H1 (cell line): ENCODE data around the gene GULP1. TPM values are rescaled to one million over a fixed set of nuclear protein-coding genes. Genes with fewer than 3 reads are reported as not detected.

Experiments
- CTCF ChIA-PET: fragments of 300-600 bp; sonication (Branson Sonifier 250); formaldehyde crosslinking; loops from one replicate; lab custom pipeline; 2021; ENCODE audit not compliant: partially characterized antibody; lab: Charles Lee
- POLR2A ChIA-PET: fragments of 300-600 bp; sonication (Branson Sonifier 250); formaldehyde crosslinking; loops from one replicate; lab custom pipeline; 2021; ENCODE audit warnings: inconsistent platforms; ENCODE audit not compliant: partially characterized antibody; lab: Charles Lee
- DNase-seq, 2 experiments: peaks; one replicate each; pipeline versions ENCODE4 v3.0.0 to v3.0.0-alpha.2; 2010 to 2022; ENCODE audit warnings: low spot score in 2 of 2, low read depth in 1 of 2, mixed read lengths in 1 of 2
- FAIRE-seq: peaks from 2 replicates; lab custom pipeline; 2011; peaks lifted over from hg19 to GRCh38; lab: Jason Lieb, UNC
- H2AFZ ChIP-seq: 2 replicates; pipeline ENCODE4 v1.8.1; 2012; ENCODE audit warnings: low read length, inconsistent platforms
- H2AK5ac ChIP-seq: 2 replicates; pipeline ENCODE4 v1.6.1; 2013; ENCODE audit warnings: low read depth, low read length
- H2BK120ac ChIP-seq: replicated peaks from 2 replicates; pipeline ENCODE3; 2013; ENCODE audit warnings: low read depth, low read length, inconsistent platforms
- H2BK12ac ChIP-seq: 2 replicates; pipeline ENCODE4 v1.6.1; 2013; ENCODE audit warnings: low read depth, low read length
- H2BK15ac ChIP-seq: 2 replicates; pipeline ENCODE4 v1.6.1; 2013; ENCODE audit warnings: low read length
- H2BK20ac ChIP-seq: 2 replicates; pipeline ENCODE4 v1.6.1; 2013; ENCODE audit warnings: low read length
- H2BK5ac ChIP-seq: 2 replicates; pipeline ENCODE4 v1.6.1; 2013; ENCODE audit warnings: low read depth, low read length
- H3K14ac ChIP-seq: 2 replicates; pipeline ENCODE4 v1.6.1; 2013; ENCODE audit warnings: inconsistent platforms; ENCODE audit not compliant: insufficient read length
- H3K18ac ChIP-seq: 2 replicates; pipeline ENCODE4 v1.6.1; 2013; ENCODE audit warnings: low read length; ENCODE audit errors: extremely low read depth
- H3K23ac ChIP-seq: 2 replicates; pipeline ENCODE4 v1.6.1; 2013; ENCODE audit warnings: inconsistent platforms; ENCODE audit not compliant: insufficient read length
- H3K23me2 ChIP-seq: 2 replicates; pipeline ENCODE4 v1.6.1; 2013; ENCODE audit warnings: low read depth, low read length
- H3K27ac ChIP-seq: 2 replicates; pipeline ENCODE4 v1.6.1; 2011; ENCODE audit warnings: low read depth, low read length, inconsistent platforms
- H3K27me3 ChIP-seq, 4 experiments: replicated peaks in 1 of 4; 1 replicate in 1 of 4; 2 replicates in 3 of 4; pipeline versions ENCODE4 v1.6.1 to v1.8.1; 2011 to 2013; ENCODE audit warnings: low read length in 3 of 4, mild to moderate bottlenecking in 3 of 4, inconsistent platforms in 2 of 4, mixed read lengths in 2 of 4, moderate library complexity in 1 of 4; ENCODE audit not compliant: control insufficient read depth in 3 of 4, insufficient read depth in 3 of 4; ENCODE audit errors: extremely low read depth in 1 of 4
- H3K36me3 ChIP-seq, 4 experiments: 2 replicates each; pipeline versions ENCODE4 v1.6.1 to v1.8.1; 2011 to 2013; ENCODE audit warnings: mild to moderate bottlenecking in 4 of 4, low read length in 3 of 4, moderate library complexity in 2 of 4, control low read depth in 1 of 4, inconsistent platforms in 1 of 4; ENCODE audit not compliant: insufficient read depth in 4 of 4, control insufficient read depth in 2 of 4
- H3K4ac ChIP-seq: replicated peaks from 2 replicates; pipeline ENCODE3; 2013; ENCODE audit warnings: low read length, low read depth, mixed read lengths, inconsistent platforms; ENCODE audit not compliant: insufficient read length
- H3K4me1 ChIP-seq, 4 experiments: replicated peaks in 1 of 4; 1 replicate in 1 of 4; 2 replicates in 3 of 4; pipeline versions ENCODE4 v1.6.1 to v1.8.1; 2011 to 2013; ENCODE audit warnings: low read length in 3 of 4, inconsistent platforms in 2 of 4, mixed read lengths in 1 of 4; ENCODE audit not compliant: insufficient read depth in 4 of 4, control insufficient read depth in 3 of 4
- H3K4me2 ChIP-seq, 2 experiments: 2 replicates each; pipeline versions ENCODE4 v1.6.1 to v1.8.1; 2011 to 2013; ENCODE audit warnings: low read depth in 2 of 2, low read length in 2 of 2, control low read depth in 1 of 2, inconsistent platforms in 1 of 2, mild to moderate bottlenecking in 1 of 2; ENCODE audit not compliant: insufficient read depth in 1 of 2
- H3K4me3 ChIP-seq, 4 experiments: fragments of 200-600, 300-600 bp in 1 of 4; sonication (generic), shearing (Covaris generic), sonication (Bioruptor Twin) in 1 of 4; 2 replicates each; pipeline versions ENCODE4 v1.5.1 to v1.8.1; 2011 to 2016; ENCODE audit warnings: low read length in 4 of 4, low read depth in 3 of 4, control low read depth in 2 of 4, inconsistent platforms in 2 of 4, mild to moderate bottlenecking in 2 of 4, mixed read lengths in 1 of 4, moderate library complexity in 1 of 4; ENCODE audit not compliant: insufficient read depth in 2 of 4; ENCODE audit errors: extremely low read depth in 1 of 4
- H3K56ac ChIP-seq: replicated peaks from 2 replicates; pipeline ENCODE3; 2013; ENCODE audit warnings: low read depth, mild to moderate bottlenecking, mixed read lengths, low read length, inconsistent platforms; ENCODE audit not compliant: insufficient read length
- H3K79me1 ChIP-seq: 2 replicates; pipeline ENCODE4 v1.6.1; 2013; ENCODE audit warnings: low read depth, low read length, control low read depth
- H3K79me2 ChIP-seq, 2 experiments: 2 replicates each; pipeline versions ENCODE4 v1.6.1 to v1.8.1; 2012 to 2013; ENCODE audit warnings: low read length in 2 of 2, mild to moderate bottlenecking in 2 of 2, inconsistent platforms in 1 of 2; ENCODE audit not compliant: insufficient read depth in 2 of 2, control insufficient read depth in 1 of 2
- H3K9ac ChIP-seq, 4 experiments: replicated peaks in 1 of 4; 1 replicate in 1 of 4; 2 replicates in 3 of 4; pipeline versions ENCODE4 v1.6.1 to v1.8.1; 2011 to 2013; ENCODE audit warnings: low read depth in 3 of 4, low read length in 3 of 4, control low read depth in 2 of 4, mild to moderate bottlenecking in 2 of 4, moderate library complexity in 2 of 4, inconsistent platforms in 1 of 4; ENCODE audit errors: extremely low read depth in 1 of 4
- H3K9me3 ChIP-seq, 2 experiments: 2 replicates each; pipeline versions ENCODE4 v1.6.1 to v1.8.1; 2012 to 2013; ENCODE audit warnings: mild to moderate bottlenecking in 2 of 2, moderate library complexity in 2 of 2, control low read depth in 1 of 2, inconsistent platforms in 1 of 2, low read depth in 1 of 2, low read length in 1 of 2, mixed read lengths in 1 of 2; ENCODE audit not compliant: insufficient read depth in 2 of 2
- H4K20me1 ChIP-seq, 2 experiments: replicated peaks in 1 of 2; 2 replicates each; pipeline versions ENCODE3 to v1.8.1; 2011 to 2013; ENCODE audit warnings: inconsistent platforms in 2 of 2, low read length in 2 of 2, mild to moderate bottlenecking in 1 of 2; ENCODE audit not compliant: insufficient read depth in 2 of 2, control insufficient read depth in 1 of 2
- H4K5ac ChIP-seq: 2 replicates; pipeline ENCODE4 v1.6.1; 2013; ENCODE audit warnings: low read length, low read depth, mixed read lengths, inconsistent platforms; ENCODE audit not compliant: insufficient read length
- H4K8ac ChIP-seq: 2 replicates; pipeline ENCODE4 v1.8.0; 2013; ENCODE audit warnings: mild to moderate bottlenecking, moderate library complexity, low read length, inconsistent platforms; ENCODE audit not compliant: insufficient read depth; ENCODE audit errors: extremely low read depth
- H4K91ac ChIP-seq: replicated peaks from 2 replicates; pipeline ENCODE3; 2013; ENCODE audit warnings: low read length, mixed read lengths, inconsistent platforms; ENCODE audit not compliant: insufficient read length
- ATF3 ChIP-seq: IDR thresholded peaks from 2 replicates; pipeline ENCODE4 v1.6.1; 2011; ENCODE audit warnings: low read depth, mild to moderate bottlenecking, low read length; ENCODE audit not compliant: insufficient read depth
- CHD1 ChIP-seq: IDR thresholded peaks from 2 replicates; pipeline ENCODE4 v1.6.1; 2012; ENCODE audit warnings: low read depth, low read length, improper control_type of control experiment
- CREB1 ChIP-seq: IDR thresholded peaks from 2 replicates; pipeline ENCODE4 v1.6.1; 2012; ENCODE audit warnings: inconsistent platforms
- GABPA ChIP-seq: IDR thresholded peaks from 2 replicates; pipeline ENCODE4 v1.6.1; 2011; ENCODE audit warnings: mild to moderate bottlenecking, low read length, moderate library complexity, borderline replicate concordance; ENCODE audit not compliant: insufficient read depth
- PHF8 ChIP-seq: fragments of 200-600 bp; sonication (generic); conservative IDR thresholded peaks from 2 replicates; pipeline ENCODE4 v1.7.1; 2012; ENCODE audit warnings: low read depth, mild to moderate bottlenecking, inconsistent platforms, low read length, moderate library complexity
- RBBP5 ChIP-seq: IDR thresholded peaks from 2 replicates; pipeline ENCODE4 v1.7.1; 2012; ENCODE audit warnings: low read depth, mild to moderate bottlenecking, inconsistent platforms, low read length, moderate library complexity, borderline replicate concordance
- RFX5 ChIP-seq: IDR thresholded peaks from 2 replicates; pipeline ENCODE4 v1.6.1; 2011; ENCODE audit warnings: low read depth, low read length, improper control_type of control experiment, borderline replicate concordance
- RXRA ChIP-seq: IDR thresholded peaks from 2 replicates; pipeline ENCODE4 v1.6.1; 2011; ENCODE audit warnings: low read depth, mild to moderate bottlenecking, low read length, moderate library complexity; ENCODE audit not compliant: insufficient read depth
- SAP30 ChIP-seq: fragments of 300-600 bp; sonication (generic); IDR thresholded peaks from 2 replicates; pipeline ENCODE4 v1.7.1; 2012; ENCODE audit warnings: low read length, moderate library complexity, mild to moderate bottlenecking, inconsistent platforms; ENCODE audit not compliant: insufficient read depth, insufficient replicate concordance
- SIX5 ChIP-seq: IDR thresholded peaks from 2 replicates; pipeline ENCODE4 v1.6.1; 2011; ENCODE audit warnings: mild to moderate bottlenecking, low read depth, low read length
- SP2 ChIP-seq: IDR thresholded peaks from 2 replicates; pipeline ENCODE4 v1.6.1; 2012; ENCODE audit warnings: mild to moderate bottlenecking, low read length, inconsistent platforms
- SUZ12 ChIP-seq: fragments of 200-600 bp; sonication (generic); IDR thresholded peaks from 2 replicates; pipeline ENCODE4 v1.6.1; 2012; ENCODE audit warnings: mild to moderate bottlenecking, inconsistent platforms, low read length, moderate library complexity, mixed read lengths
- TAF1 ChIP-seq: IDR thresholded peaks from 2 replicates; pipeline ENCODE4 v1.6.1; 2011; ENCODE audit warnings: mild to moderate bottlenecking, low read depth, low read length
- WGBS, 2 experiments: shearing (Covaris generic) in 1 of 2; methylation state at CpG; one replicate each; pipeline versions ENCODE4 v1.1.6 to v1.1.7; 2013 to 2015; ENCODE audit warnings: low lambda C conversion rate in 2 of 2, mixed read lengths in 2 of 2, inconsistent platforms in 1 of 2, low coverage in 1 of 2, missing lambda C conversion rate in 1 of 2; ENCODE audit not compliant: insufficient replicate concordance in 2 of 2, insufficient coverage in 1 of 2, insufficient read length in 1 of 2; ENCODE audit errors: extremely low coverage in 1 of 2, missing lambda C conversion rate in 1 of 2; 5-methylcytosine and 5-hydroxymethylcytosine counted together
- polyA plus RNA-seq, 7 experiments: library from polyadenylated mRNA; depleted of rRNA in 3 of 7; stranded (reverse) in 5 of 7; unstranded in 2 of 7; fragments of >200 nt in 5 of 7; fragments of 200-250 nt in 2 of 7; gene quantifications; 1 replicate in 5 of 7; 2 replicates in 1 of 7; 4 replicates in 1 of 7; pipeline versions ENCODE4 v1.2.1 to v1.2.3, GENCODE V29; 2011 to 2013; ENCODE audit warnings: missing spikeins in 2 of 7, mixed read lengths in 2 of 7
- total RNA-seq: library from RNA; stranded (reverse); fragmentation: NEBNext Ultra II Directional; extraction: Animal tissue kit (Norgen Biotek cat#: 25700); gene quantifications from 2 replicates; pipeline ENCODE4 v1.2.1, GENCODE V29; 2021
- TF ChIP-seq, protein P1 (sequence below): IDR thresholded peaks from 2 replicates; pipeline ENCODE4 v1.6.1; 2012; ENCODE audit warnings: inconsistent platforms

The GULP1 gene
- total and polyA plus RNA-seq, 2 of the 8 experiments (the other 6 are each of a cell fraction or from before 2014, with no cell fraction given), result 69.7 to 139 TPM

DNA sequence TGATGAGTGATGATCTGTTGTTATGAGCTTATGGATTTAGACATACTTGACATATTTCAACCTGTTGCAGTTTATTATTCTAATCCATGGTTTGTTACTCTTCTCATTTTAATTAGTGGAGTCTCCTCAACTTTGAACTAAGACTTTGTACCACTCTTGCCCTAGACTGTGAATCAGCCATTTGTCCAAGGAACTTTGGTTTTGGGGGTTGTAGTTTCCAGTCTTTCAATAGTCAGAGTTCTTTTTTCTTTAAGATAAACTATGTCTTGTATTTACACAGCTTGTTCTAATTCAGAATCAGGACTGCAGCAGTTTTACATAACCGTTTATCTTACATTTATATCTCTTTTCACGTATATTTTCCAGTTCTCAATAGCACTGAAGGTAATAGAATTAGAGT is 133.6 kb downstream of the GULP1 start:
- Histone ChIP-seq H2AFZ (no peak overlapping the region), H3K4me1 (peaks cover 0 to 5% (median 4%) of the 10 kb centered on the region in 4 experiments; a peak in 6 of 7 replicates), H3K23ac (no peak overlapping the region), H3K4ac (no peak overlapping the region), H2BK5ac (no peak overlapping the region), H4K20me1 (peaks cover 0 to 7% of the 10 kb centered on the region in 2 experiments), H2AK5ac (no peak overlapping the region), H3K4me2 (no peak overlapping the region), H4K5ac (no peak overlapping the region), H3K4me3 (no peak overlapping the region), H2BK20ac (no peak overlapping the region), H3K14ac (no peak overlapping the region), H2BK120ac (no peak overlapping the region), H3K9ac (no peak overlapping the region), H3K23me2 (no peaks in the 10 kb centered on the region), H2BK15ac (no peak overlapping the region), H3K36me3 (no peaks in the 10 kb centered on the region; a peak in 1 of 8 replicates), H4K8ac (no peak overlapping the region), H3K9me3 (no peaks in the 10 kb centered on the region), H3K27ac (no peak overlapping the region), H4K91ac (no peak overlapping the region), H3K18ac (no peak overlapping the region), H3K79me2 (peaks cover 0 to 91% of the 10 kb centered on the region in 2 experiments; a peak in 2 of 4 replicates), H2BK12ac (no peak overlapping the region), H3K56ac (no peak overlapping the region), H3K27me3 (no peaks in the 10 kb centered on the region), H3K79me1 (peaks cover 5% of the 10 kb centered on the region)
- POLR2A ChIA-PET, result no interaction called here
- 92% methylated on average over 2 of the region's 2 CpGs; no CpG with 5 or more reads in 1 of the 2 experiments for WGBS, 2 experiments
- CTCF ChIA-PET, result interaction anchor here (1.0 to 2.4 kb wide), 5 partner anchors 8 to 124 kb away, joined by 3 to 8 read pairs (median 4); no protein-coding TSS in a partner anchor
- DNase-seq, result no peak
- no peak for FAIRE-seq
- TF ChIP-seq SIX5, result no peak
- no peak for TF ChIP-seq CREB1
- no peak for TF ChIP-seq SAP30
- TF ChIP-seq SUZ12, result no peak
- TF ChIP-seq RXRA, result no peak
- TF ChIP-seq CHD1, result no peak
- TF ChIP-seq RFX5, result no peak
- TF ChIP-seq SP2, result no peak
- TF ChIP-seq, protein P1, sequence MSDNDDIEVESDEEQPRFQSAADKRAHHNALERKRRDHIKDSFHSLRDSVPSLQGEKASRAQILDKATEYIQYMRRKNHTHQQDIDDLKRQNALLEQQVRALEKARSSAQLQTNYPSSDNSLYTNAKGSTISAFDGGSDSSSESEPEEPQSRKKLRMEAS, result no peak
- no peak for TF ChIP-seq RBBP5
- no peak for TF ChIP-seq TAF1
- TF ChIP-seq GABPA, result no peak
- no peak for TF ChIP-seq ATF3
- TF ChIP-seq PHF8, result no peak
